Breast epithelium (tissue), 3 donors: ENCODE measurements around the gene DHDH.

Experiments used
- POLR2A ChIP-seq: fragments of 450-650 bp; IDR thresholded peaks from one replicate; pipeline ENCODE4 v1.6.1; 2016; ENCODE audit warnings: antibody characterized with exemption, mild to moderate bottlenecking, moderate library complexity
- TF ChIP-seq, protein P1 (sequence below), 3 donors: fragments of 450-650 bp; IDR thresholded peaks; one replicate each; pipeline ENCODE4 v1.5.1; 2016 to 2017; ENCODE audit warnings: antibody characterized with exemption in 3 of 3, mild to moderate bottlenecking in 3 of 3, moderate library complexity in 3 of 3

DNA sequence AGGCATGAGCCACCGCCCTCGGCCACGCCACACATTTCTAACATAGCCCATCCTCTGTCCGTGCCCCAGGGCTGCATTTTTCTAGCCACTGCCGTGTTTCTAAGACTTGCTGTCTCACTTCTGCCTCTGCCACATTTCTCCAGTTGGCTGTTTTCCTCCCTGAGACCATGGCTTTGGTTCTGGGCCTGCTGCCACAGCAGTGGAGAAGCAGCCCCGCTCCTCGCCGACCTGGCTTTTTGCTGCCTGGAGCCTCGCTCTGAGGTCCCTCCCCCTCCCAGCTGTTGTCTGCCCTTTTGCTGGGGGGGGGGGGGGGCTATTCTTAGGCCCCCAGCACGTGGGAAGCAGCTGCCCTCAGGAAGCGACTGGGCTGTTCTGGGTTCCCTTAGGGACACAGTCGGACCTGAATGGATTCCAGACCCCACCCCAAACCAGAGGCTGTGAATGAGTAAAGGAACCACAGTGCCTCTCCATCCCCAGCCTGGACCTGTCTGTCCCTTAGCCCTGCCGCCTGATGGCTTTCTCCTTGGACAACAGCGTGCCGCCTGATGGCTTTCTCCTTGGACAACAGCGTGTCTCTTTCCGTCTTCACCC, 56.3 kb downstream of the DHDH start:
- TF ChIP-seq, protein P1, sequence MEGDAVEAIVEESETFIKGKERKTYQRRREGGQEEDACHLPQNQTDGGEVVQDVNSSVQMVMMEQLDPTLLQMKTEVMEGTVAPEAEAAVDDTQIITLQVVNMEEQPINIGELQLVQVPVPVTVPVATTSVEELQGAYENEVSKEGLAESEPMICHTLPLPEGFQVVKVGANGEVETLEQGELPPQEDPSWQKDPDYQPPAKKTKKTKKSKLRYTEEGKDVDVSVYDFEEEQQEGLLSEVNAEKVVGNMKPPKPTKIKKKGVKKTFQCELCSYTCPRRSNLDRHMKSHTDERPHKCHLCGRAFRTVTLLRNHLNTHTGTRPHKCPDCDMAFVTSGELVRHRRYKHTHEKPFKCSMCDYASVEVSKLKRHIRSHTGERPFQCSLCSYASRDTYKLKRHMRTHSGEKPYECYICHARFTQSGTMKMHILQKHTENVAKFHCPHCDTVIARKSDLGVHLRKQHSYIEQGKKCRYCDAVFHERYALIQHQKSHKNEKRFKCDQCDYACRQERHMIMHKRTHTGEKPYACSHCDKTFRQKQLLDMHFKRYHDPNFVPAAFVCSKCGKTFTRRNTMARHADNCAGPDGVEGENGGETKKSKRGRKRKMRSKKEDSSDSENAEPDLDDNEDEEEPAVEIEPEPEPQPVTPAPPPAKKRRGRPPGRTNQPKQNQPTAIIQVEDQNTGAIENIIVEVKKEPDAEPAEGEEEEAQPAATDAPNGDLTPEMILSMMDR (IDR thresholded peaks at IDR 0.05) = no peak
- no peak for TF ChIP-seq POLR2A
